ENCODE measurements around the gene CDC73.
"Not testable (repeated sequence)": the region's sequence is repeated elsewhere in the genome, so short reads cannot be mapped to it uniquely, and the experiment has no call there.

CDC73 gene

DNA sequence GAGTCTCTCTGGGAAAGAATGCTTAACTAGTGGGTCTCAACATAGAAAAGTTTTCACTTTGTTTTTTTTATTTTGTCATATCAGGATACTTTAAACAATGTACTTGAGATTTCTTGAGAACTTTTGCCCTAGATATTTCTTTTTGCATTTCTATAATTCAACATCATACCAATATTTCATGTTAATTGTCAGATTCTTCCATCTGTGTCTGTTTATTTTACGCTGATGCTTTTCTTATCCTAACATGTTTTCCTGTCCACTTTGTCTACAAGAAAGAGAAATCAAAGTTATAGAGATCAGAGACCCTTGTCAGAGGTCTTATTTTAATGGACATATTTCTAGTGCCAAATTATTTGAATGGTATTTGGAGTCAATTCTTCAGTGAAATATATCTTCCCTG lies 160.1 kb downstream of the CDC73 start:
- in situ Hi-C loops (cut with HindIII; ENCODE audit: low sequenced_read_pairs): no loop called here

DNA sequence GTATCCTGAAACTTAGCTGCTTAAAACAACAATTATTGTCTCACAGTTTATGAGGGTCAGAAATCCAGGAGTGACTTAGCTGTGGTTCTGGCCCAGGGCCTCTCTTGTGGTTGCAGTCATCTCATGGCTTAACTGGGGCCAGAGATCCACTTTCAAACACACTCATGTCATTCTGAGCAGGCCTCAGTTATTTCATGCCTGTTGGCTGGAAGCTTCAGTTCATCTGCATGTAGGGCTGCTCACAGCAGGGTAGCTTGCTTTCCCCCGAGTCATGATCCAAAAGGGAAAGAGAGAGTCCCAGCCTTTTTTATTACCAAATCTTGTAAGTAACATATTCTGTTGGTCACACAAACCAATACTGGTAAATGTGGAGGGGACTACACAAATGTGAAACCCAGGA lies 161.2 kb downstream of the CDC73 start:
- in situ Hi-C loops (cut with HindIII; ENCODE audit: low sequenced_read_pairs): no loop called here

- in situ Hi-C loops (cut with HindIII; ENCODE audit: low sequenced_read_pairs): no loop called here
Measured at GRCh38 chr1:193284219-193284618, 162.4 kb downstream of the CDC73 start.

DNA sequence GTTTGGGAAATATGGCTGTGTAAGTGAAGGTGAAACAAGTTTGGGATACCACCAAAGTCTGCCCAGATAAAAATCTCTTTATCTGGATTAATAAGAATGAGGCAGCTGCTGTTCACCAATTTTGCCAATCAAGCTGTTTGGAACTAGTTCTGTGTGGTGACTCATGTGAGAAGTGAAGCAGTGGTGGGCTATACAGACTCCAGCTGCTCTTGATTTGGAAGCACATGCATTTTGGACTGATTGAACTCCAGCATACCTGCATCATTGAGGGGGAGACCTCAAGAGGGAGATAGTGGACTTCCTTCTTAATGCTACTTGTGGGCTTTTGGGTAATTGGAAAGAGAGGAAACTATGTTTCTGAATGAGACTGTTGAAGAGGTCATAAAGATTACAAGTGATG lies 163.8 kb downstream of the CDC73 start:
- in situ Hi-C loops (cut with HindIII; ENCODE audit: low sequenced_read_pairs): no loop called here

DNA sequence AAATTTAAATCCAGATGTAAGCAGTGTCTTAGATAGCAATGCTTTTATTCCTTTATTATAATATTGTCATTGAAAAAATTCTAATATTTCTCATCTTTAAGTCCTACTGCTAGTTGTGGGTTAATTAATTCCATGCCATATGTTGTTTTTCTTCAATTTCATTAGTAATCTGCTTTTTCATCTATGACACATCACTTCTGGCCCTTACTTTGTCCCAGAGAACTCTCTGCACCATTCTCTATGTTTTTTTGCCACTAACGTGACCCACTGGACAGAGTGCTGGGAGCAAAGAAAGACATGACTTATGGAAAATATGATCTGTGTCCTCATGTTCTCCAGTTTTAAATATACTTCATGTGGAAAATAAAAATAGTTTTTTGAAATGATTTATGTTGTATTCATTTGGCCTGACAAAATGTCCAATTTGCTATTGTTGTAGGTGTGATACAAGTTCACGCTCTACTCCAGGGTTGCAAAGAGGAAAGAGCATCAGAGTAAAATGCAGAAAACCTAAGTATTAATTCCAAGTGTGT lies 166.8 kb downstream of the CDC73 start:
- in situ Hi-C loops (cut with HindIII; ENCODE audit: low sequenced_read_pairs): not testable (repeated sequence)

DNA sequence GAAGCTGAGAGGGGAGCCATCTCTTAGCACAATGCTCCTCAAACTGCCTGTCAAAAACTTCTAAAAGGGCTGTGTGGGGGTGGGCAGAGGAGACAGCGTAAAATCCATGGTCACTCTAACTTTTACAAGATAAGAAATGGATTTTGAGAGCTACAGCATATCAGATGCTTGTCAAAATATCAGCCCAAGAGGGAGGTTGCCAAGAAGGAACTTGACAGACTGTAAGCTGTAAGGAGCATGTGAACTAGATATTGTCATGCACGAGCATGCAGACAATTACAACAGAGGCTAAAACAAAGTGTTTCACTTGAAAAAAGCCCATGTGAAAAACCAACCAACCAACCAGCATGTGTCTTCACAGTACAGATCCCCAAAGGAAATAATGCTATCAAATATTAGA lies 171.9 kb downstream of the CDC73 start:
- in situ Hi-C loops (cut with HindIII; ENCODE audit: low sequenced_read_pairs): no loop called here

DNA sequence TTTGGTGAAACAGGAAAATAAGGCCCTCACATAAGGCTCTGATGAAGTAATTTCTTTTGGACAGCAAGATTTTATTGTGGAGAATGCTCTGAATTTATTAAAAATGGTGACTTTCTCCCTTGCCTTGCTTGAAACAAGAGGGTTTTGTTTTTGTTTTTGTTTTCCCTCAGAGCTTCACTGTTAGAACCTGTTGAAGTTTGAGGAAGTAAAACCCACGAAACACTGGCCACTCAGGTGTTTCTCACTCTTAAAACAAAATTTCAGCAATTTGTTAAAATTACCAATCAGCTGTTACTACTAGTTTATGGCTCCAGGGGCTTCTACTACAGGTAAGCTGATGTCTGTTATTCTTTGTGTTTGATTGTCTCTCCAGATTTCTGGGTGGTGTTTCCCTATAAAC lies 177.2 kb downstream of the CDC73 start:
- in situ Hi-C loops (cut with HindIII; ENCODE audit: low sequenced_read_pairs): no loop called here

- in situ Hi-C loops (cut with HindIII; ENCODE audit: low sequenced_read_pairs): no loop called here
Measured at GRCh38 chr1:193301746-193302145, 179.9 kb downstream of the CDC73 start.

DNA sequence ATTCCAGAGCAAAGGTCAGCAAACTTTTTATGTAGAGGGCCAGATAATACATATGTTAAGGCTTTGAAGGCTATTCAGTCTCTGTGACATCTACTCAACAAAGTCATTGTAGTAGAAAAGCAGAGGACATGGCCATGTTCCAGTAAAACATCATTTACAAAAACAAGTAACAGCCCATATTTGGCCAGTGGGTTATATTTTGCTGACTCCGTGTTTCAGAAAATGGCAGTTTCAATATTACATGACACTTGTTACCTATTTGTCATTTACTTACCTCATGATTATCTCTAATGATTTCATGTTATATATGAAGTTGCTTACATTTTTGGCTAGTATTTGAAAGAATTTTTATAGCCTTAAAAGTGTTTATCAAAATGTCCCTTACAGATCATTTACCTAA lies 182.0 kb downstream of the CDC73 start:
- in situ Hi-C loops (cut with HindIII; ENCODE audit: low sequenced_read_pairs): no loop called here

Measured in DLD1 (cell line).